C4-2B (cell line): ENCODE results near the gene CCT7.
"Not testable (repeated sequence)": the region's sequence is repeated elsewhere in the genome, so short reads cannot be mapped to it uniquely, and the experiment has no call there.

Experiments
- H3K27ac ChIP-seq: fragments of 450-650 bp; 2 replicates; pipeline ENCODE4 v1.5.1; 2017
- CTCF ChIP-seq: fragments of 450-650 bp; conservative IDR thresholded peaks from 2 replicates; pipeline ENCODE4 v1.5.1; 2017; ENCODE audit warnings: mild to moderate bottlenecking
- ZFX ChIP-seq: fragments of 450-650 bp; IDR thresholded peaks from 2 replicates; pipeline ENCODE4 v1.6.1; 2017

The CCT7 gene

GRCh38 chr2:73259704-73260337 lies 25.7 kb downstream of the CCT7 start:
- TF ChIP-seq ZFX (no peak), CTCF (no peak)
- no peak overlapping the region for H3K27ac ChIP-seq

GRCh38 chr2:73260338-73260984 lies 26.4 kb downstream of the CCT7 start:
- TF ChIP-seq ZFX (no peak), CTCF (no peak; the same call in 1 of the 2 replicates)
- H3K27ac ChIP-seq: no peak overlapping the region

- TF ChIP-seq ZFX (no peak), CTCF (no peak)
- no peak overlapping the region for H3K27ac ChIP-seq
Measured at GRCh38 chr2:73262108-73262651, 28.1 kb downstream of the CCT7 start.

GRCh38 chr2:73262691-73263429 lies 28.8 kb downstream of the CCT7 start:
- H3K27ac ChIP-seq: not testable (repeated sequence)

- no peak for TF ChIP-seq ZFX
- TF ChIP-seq CTCF: no peak
- H3K27ac ChIP-seq: no peak overlapping the region
Measured at GRCh38 chr2:73263540-73264331, 29.6 kb downstream of the CCT7 start.

GRCh38 chr2:73264332-73264606 lies 30.2 kb downstream of the CCT7 start:
- no peak overlapping the region for H3K27ac ChIP-seq
- TF ChIP-seq ZFX (no peak), CTCF (no peak)

- TF ChIP-seq CTCF (no peak), ZFX (no peak)
- H3K27ac ChIP-seq: no peak overlapping the region
Measured at GRCh38 chr2:73264783-73265182, 30.7 kb downstream of the CCT7 start.
